Measurements from ENCODE around the gene CADPS2. TPM values are rescaled to one million over a fixed set of nuclear protein-coding genes. Genes with fewer than 3 reads are reported as not detected.

Gene CADPS2
- total RNA-seq, 2 experiments from 2014 or later, result not detected

- H3K27ac Mint-ChIP-seq, result no peak overlapping the region
- no peak for ATAC-seq (ENCODE audit: poor library complexity)
- Histone ChIP-seq H3K27ac (ENCODE audit: low read depth in 1 of 2, low read length in 2 of 2) (no peak overlapping the region), H3K36me3 (ENCODE audit: insufficient read depth, low read length) (no peaks in the 10 kb centered on the region), H3K4me1 (ENCODE audit: insufficient read depth, low read length) (no peaks in the 10 kb centered on the region), H3K27me3 (ENCODE audit: control insufficient read depth in 1 of 2, insufficient read depth in 2 of 2, low read length in 2 of 2) (no peaks in the 10 kb centered on the region), H3K4me3 (ENCODE audit: low read length) (no peak overlapping the region), H3K9me3 (ENCODE audit: control insufficient read depth in 1 of 2, insufficient read depth in 1 of 2, low read length in 2 of 2) (peaks cover 0 to 13% of the 10 kb centered on the region in 2 experiments)
- intact Hi-C loops (cut with DNase I, micrococcal nuclease), result no loop called here
- H3K9me3 Mint-ChIP-seq, result peaks cover 9% of the 10 kb centered on the region
- TF ChIP-seq CTCF (IDR thresholded peaks at IDR 0.05), result no peak
- CTCF ChIA-PET, result no interaction called here
- no peaks in the 10 kb centered on the region for H3K4me1 Mint-ChIP-seq (ENCODE audit: low read depth)
- H3K36me3 Mint-ChIP-seq (ENCODE audit: low read depth), result no peaks in the 10 kb centered on the region
- H3K4me3 Mint-ChIP-seq, result no peak overlapping the region
- DNase-seq, result no peak
- POLR2A ChIA-PET, result no interaction called here
- H3K27me3 Mint-ChIP-seq, result no peaks in the 10 kb centered on the region
Measured at GRCh38 chr7:122672536-122672935, 213.7 kb downstream of the CADPS2 start.

GRCh38 chr7:122663733-122664132, 222.5 kb downstream of the CADPS2 start:
- no peak for TF ChIP-seq CTCF (IDR thresholded peaks at IDR 0.05)
- no peak for DNase-seq
- H3K36me3 ChIP-seq (ENCODE audit: insufficient read depth, low read length), result no peaks in the 10 kb centered on the region
- no peak overlapping the region for H3K27ac ChIP-seq (ENCODE audit: low read depth in 1 of 2, low read length in 2 of 2)
- H3K4me3 Mint-ChIP-seq, result no peak overlapping the region
- intact Hi-C loops (cut with DNase I, micrococcal nuclease), result loop anchor here in 1 of 2 experiments (2.0 kb wide), 1 partner anchor 35 kb away; no protein-coding TSS in a partner anchor
- ChIA-PET POLR2A (no interaction called here), CTCF (no interaction called here)
- H3K27ac Mint-ChIP-seq, result no peak overlapping the region
- no peaks in the 10 kb centered on the region for H3K36me3 Mint-ChIP-seq (ENCODE audit: low read depth)
- no peak for ATAC-seq (ENCODE audit: poor library complexity)
- H3K4me1 ChIP-seq (ENCODE audit: insufficient read depth, low read length), result no peaks in the 10 kb centered on the region
- H3K27me3 ChIP-seq (ENCODE audit: control insufficient read depth in 1 of 2, insufficient read depth in 2 of 2, low read length in 2 of 2), result no peaks in the 10 kb centered on the region
- H3K9me3 Mint-ChIP-seq, result peaks cover 6% of the 10 kb centered on the region
- H3K9me3 ChIP-seq (ENCODE audit: control insufficient read depth in 1 of 2, insufficient read depth in 1 of 2, low read length in 2 of 2), result no peaks in the 10 kb centered on the region
- H3K27me3 Mint-ChIP-seq, result no peaks in the 10 kb centered on the region
- no peak overlapping the region for H3K4me3 ChIP-seq (ENCODE audit: low read length)
- no peaks in the 10 kb centered on the region for H3K4me1 Mint-ChIP-seq (ENCODE audit: low read depth)

- ChIA-PET POLR2A (no interaction called here), CTCF (no interaction called here)
- no peak for TF ChIP-seq CTCF (IDR thresholded peaks at IDR 0.05)
- Histone ChIP-seq H3K9me3 (ENCODE audit: control insufficient read depth in 1 of 2, insufficient read depth in 1 of 2, low read length in 2 of 2) (no peaks in the 10 kb centered on the region), H3K27me3 (ENCODE audit: control insufficient read depth in 1 of 2, insufficient read depth in 2 of 2, low read length in 2 of 2) (no peaks in the 10 kb centered on the region), H3K36me3 (ENCODE audit: insufficient read depth, low read length) (no peaks in the 10 kb centered on the region), H3K4me3 (ENCODE audit: low read length) (no peak overlapping the region), H3K4me1 (ENCODE audit: insufficient read depth, low read length) (no peaks in the 10 kb centered on the region), H3K27ac (ENCODE audit: low read depth in 1 of 2, low read length in 2 of 2) (no peak overlapping the region)
- DNase-seq (no peak), ATAC-seq (ENCODE audit: poor library complexity) (no peak)
- H3K9me3 Mint-ChIP-seq, result peaks cover 2% of the 10 kb centered on the region
- H3K27ac Mint-ChIP-seq, result no peak overlapping the region
- H3K27me3 Mint-ChIP-seq, result no peaks in the 10 kb centered on the region
- intact Hi-C loops (cut with DNase I, micrococcal nuclease), result no loop called here
- H3K36me3 Mint-ChIP-seq (ENCODE audit: low read depth), result no peaks in the 10 kb centered on the region
- no peaks in the 10 kb centered on the region for H3K4me1 Mint-ChIP-seq (ENCODE audit: low read depth)
- H3K4me3 Mint-ChIP-seq, result no peak overlapping the region
Measured at GRCh38 chr7:122658856-122659255, 227.4 kb downstream of the CADPS2 start.

Measured in CD4-positive, alpha-beta T cell (primary cell).